ENCODE measurements around the gene CCDC188. TPM values are rescaled to one million over a fixed set of nuclear protein-coding genes. Genes with fewer than 3 reads are reported as not detected.

CCDC188 gene
- total and polyA plus RNA-seq, 2 of the 8 experiments (the other 6 are each of a cell fraction or from before 2014, with no cell fraction given): not detected

DNA sequence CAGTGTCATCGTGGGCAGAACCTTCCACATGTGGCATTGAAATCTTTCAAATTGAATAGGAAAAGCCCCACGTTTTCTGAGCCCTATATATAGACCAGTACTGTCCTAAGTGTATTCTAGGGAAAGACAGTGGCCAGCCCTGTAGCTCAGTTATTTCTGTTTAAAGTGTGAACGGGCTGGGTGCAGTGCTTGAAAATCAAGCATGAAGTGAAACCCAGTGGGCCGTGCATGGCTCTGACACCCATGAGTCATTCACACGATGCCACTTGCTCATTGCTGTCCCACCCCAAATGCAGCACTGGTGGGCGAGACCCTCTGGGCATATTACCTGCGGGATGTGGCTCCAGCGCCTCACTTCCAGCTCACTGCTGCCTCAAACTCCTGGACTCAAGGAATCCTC is 29.8 kb upstream of the CCDC188 start:
- H2BK20ac ChIP-seq (ENCODE audit: low read length): no peak overlapping the region
- H2BK15ac ChIP-seq (ENCODE audit: low read length): no peak overlapping the region
- H3K36me3 ChIP-seq (ENCODE audit: control insufficient read depth in 2 of 4, insufficient read depth in 4 of 4, low read length in 3 of 4): no peaks in the 10 kb centered on the region
- TF ChIP-seq RBBP5 (IDR thresholded peaks at IDR 0.05; ENCODE audit: borderline replicate concordance, low read depth, low read length): no peak
- TF ChIP-seq JUN (IDR thresholded peaks at IDR 0.05; ENCODE audit: low read depth, low read length): no peak
- TF ChIP-seq, protein P1, sequence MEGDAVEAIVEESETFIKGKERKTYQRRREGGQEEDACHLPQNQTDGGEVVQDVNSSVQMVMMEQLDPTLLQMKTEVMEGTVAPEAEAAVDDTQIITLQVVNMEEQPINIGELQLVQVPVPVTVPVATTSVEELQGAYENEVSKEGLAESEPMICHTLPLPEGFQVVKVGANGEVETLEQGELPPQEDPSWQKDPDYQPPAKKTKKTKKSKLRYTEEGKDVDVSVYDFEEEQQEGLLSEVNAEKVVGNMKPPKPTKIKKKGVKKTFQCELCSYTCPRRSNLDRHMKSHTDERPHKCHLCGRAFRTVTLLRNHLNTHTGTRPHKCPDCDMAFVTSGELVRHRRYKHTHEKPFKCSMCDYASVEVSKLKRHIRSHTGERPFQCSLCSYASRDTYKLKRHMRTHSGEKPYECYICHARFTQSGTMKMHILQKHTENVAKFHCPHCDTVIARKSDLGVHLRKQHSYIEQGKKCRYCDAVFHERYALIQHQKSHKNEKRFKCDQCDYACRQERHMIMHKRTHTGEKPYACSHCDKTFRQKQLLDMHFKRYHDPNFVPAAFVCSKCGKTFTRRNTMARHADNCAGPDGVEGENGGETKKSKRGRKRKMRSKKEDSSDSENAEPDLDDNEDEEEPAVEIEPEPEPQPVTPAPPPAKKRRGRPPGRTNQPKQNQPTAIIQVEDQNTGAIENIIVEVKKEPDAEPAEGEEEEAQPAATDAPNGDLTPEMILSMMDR (IDR thresholded peaks at IDR 0.05; ENCODE audit: control extremely low read depth in 1 of 3, insufficient read depth in 1 of 3, low read depth in 1 of 3, low read length in 3 of 3): no peak
- TF ChIP-seq TBP (IDR thresholded peaks at IDR 0.05; ENCODE audit: low read depth, low read length): no peak
- no peak for TF ChIP-seq POLR2AphosphoS5 (IDR thresholded peaks at IDR 0.05; ENCODE audit: low read depth, low read length)
- no peak for TF ChIP-seq RFX5 (IDR thresholded peaks at IDR 0.05; ENCODE audit: borderline replicate concordance, low read depth, low read length)
- no peak for FAIRE-seq
- H2BK5ac ChIP-seq (ENCODE audit: low read depth, low read length): no peak overlapping the region
- H3K14ac ChIP-seq (ENCODE audit: insufficient read length): no peak overlapping the region
- no peak overlapping the region for H4K8ac ChIP-seq (ENCODE audit: extremely low read depth, insufficient read depth, low read length)
- H3K4me2 ChIP-seq (ENCODE audit: insufficient read depth in 1 of 2, low read depth in 2 of 2, low read length in 2 of 2): no peak overlapping the region
- H2BK12ac ChIP-seq (ENCODE audit: low read depth, low read length): no peak overlapping the region
- H3K4me1 ChIP-seq (replicated peaks in 1 of 4; ENCODE audit: control insufficient read depth in 3 of 4, insufficient read depth in 4 of 4, low read length in 3 of 4): no peaks in the 10 kb centered on the region
- no peak for DNase-seq (ENCODE audit: low read depth in 1 of 2, low spot score in 2 of 2)
- no peak overlapping the region for H4K91ac ChIP-seq (replicated peaks; ENCODE audit: insufficient read length, low read length)
- H4K20me1 ChIP-seq (replicated peaks in 1 of 2; ENCODE audit: control insufficient read depth in 1 of 2, insufficient read depth in 2 of 2, low read length in 2 of 2): peaks cover 0 to 2% of the 10 kb centered on the region in 2 experiments
- H2AFZ ChIP-seq (ENCODE audit: low read length): no peak overlapping the region
- H3K4me3 ChIP-seq (ENCODE audit: extremely low read depth in 1 of 4, insufficient read depth in 2 of 4, low read depth in 3 of 4, low read length in 4 of 4): no peak overlapping the region
- no peak overlapping the region for H3K23ac ChIP-seq (ENCODE audit: insufficient read length)
- no peaks in the 10 kb centered on the region for H3K79me1 ChIP-seq (ENCODE audit: low read depth, low read length)
- no peaks in the 10 kb centered on the region for H3K23me2 ChIP-seq (ENCODE audit: low read depth, low read length)
- H3K27ac ChIP-seq (ENCODE audit: low read depth, low read length): no peak overlapping the region
- H2BK120ac ChIP-seq (replicated peaks; ENCODE audit: low read depth, low read length): no peak overlapping the region
- POLR2A ChIA-PET (ENCODE audit: partially characterized antibody): no interaction called here
- no peaks in the 10 kb centered on the region for H3K79me2 ChIP-seq (ENCODE audit: control insufficient read depth in 1 of 2, insufficient read depth in 2 of 2, low read length in 2 of 2)
- H3K9ac ChIP-seq (replicated peaks in 1 of 4; ENCODE audit: extremely low read depth in 1 of 4, low read depth in 3 of 4, low read length in 3 of 4): no peak overlapping the region
- H4K5ac ChIP-seq (ENCODE audit: insufficient read length, low read depth, low read length): no peak overlapping the region
- CTCF ChIA-PET (ENCODE audit: partially characterized antibody): interaction anchor here (0.9 to 2.3 kb wide), 9 partner anchors 10 to 103 kb away, joined by 3 to 8 read pairs (median 3); no protein-coding TSS in a partner anchor
- no peak overlapping the region for H3K4ac ChIP-seq (replicated peaks; ENCODE audit: insufficient read length, low read depth, low read length)
- no peak overlapping the region for H3K56ac ChIP-seq (replicated peaks; ENCODE audit: insufficient read length, low read depth, low read length)
- 89% methylated on average over 8 of the region's 8 CpGs; no CpG with 5 or more reads in 1 of the 2 experiments for WGBS, 2 experiments (ENCODE audit: extremely low coverage in 1 of 2, insufficient coverage in 1 of 2, insufficient read length in 1 of 2, insufficient replicate concordance in 2 of 2, low coverage in 1 of 2, low lambda C conversion rate in 2 of 2, missing lambda C conversion rate in 1 of 2)
- no peak overlapping the region for H3K18ac ChIP-seq (ENCODE audit: extremely low read depth, low read length)
- H2AK5ac ChIP-seq (ENCODE audit: low read depth, low read length): no peak overlapping the region
- H3K9me3 ChIP-seq (ENCODE audit: insufficient read depth in 2 of 2, low read depth in 1 of 2, low read length in 1 of 2): no peaks in the 10 kb centered on the region
- H3K27me3 ChIP-seq (replicated peaks in 1 of 4; ENCODE audit: control insufficient read depth in 3 of 4, extremely low read depth in 1 of 4, insufficient read depth in 3 of 4, low read length in 3 of 4): no peaks in the 10 kb centered on the region
